BLaER1 treated with 17β-estradiol and CSF1 and Interleukin-3, amounts not matched to agents 10 nM and 100 nM (cell line): ENCODE results near the gene RPL7A.
"Not testable (repeated sequence)": the region's sequence is repeated elsewhere in the genome, so short reads cannot be mapped to it uniquely, and the experiment has no call there.

Experiments
- H3K27ac ChIP-seq, 11 experiments: shearing (Covaris generic); formaldehyde crosslinking; 2 replicates each; pipeline ENCODE4 v1.8.1; 2022
- H3K27me3 ChIP-seq, 11 experiments: shearing (Covaris generic); formaldehyde crosslinking; 2 replicates each; pipeline ENCODE4 v1.8.1; 2022
- H3K36me3 ChIP-seq, 11 experiments: shearing (Covaris generic); formaldehyde crosslinking; 2 replicates each; pipeline ENCODE4 v1.8.1; 2022
- H3K4me1 ChIP-seq, 10 experiments: shearing (Covaris generic); formaldehyde crosslinking; 2 replicates each; pipeline ENCODE4 v1.8.1; 2022
- H3K4me2 ChIP-seq, 11 experiments: shearing (Covaris generic); formaldehyde crosslinking; 2 replicates each; pipeline ENCODE4 v1.8.1; 2022
- H3K4me3 ChIP-seq, 10 experiments: shearing (Covaris generic); formaldehyde crosslinking; 2 replicates each; pipeline ENCODE4 v1.8.1; 2022
- H3K9ac ChIP-seq, 11 experiments: shearing (Covaris generic); formaldehyde crosslinking; 2 replicates each; pipeline ENCODE4 v1.8.1; 2022
- H3K9me3 ChIP-seq, 11 experiments: shearing (Covaris generic); formaldehyde crosslinking; replicated peaks in 1 of 11; 2 replicates each; pipeline ENCODE4 v1.8.1; 2022
- H4K20me1 ChIP-seq, 11 experiments: shearing (Covaris generic); formaldehyde crosslinking; 2 replicates each; pipeline ENCODE4 v1.8.1; 2022
- Cebpa-rat ChIP-seq, 11 experiments: shearing (Covaris generic); IDR thresholded peaks; 2 replicates each; pipeline ENCODE4 v1.8.1; 2022

RPL7A gene

GRCh38 chr9:133371261-133371711 lies 23.3 kb downstream of the RPL7A start:
- peaks cover 82 to 96% (median 93%) of the 10 kb centered on the region in 11 experiments for H4K20me1 ChIP-seq
- no peaks in the 10 kb centered on the region for H3K9me3 ChIP-seq
- H3K27me3 ChIP-seq, result no peaks in the 10 kb centered on the region
- TF ChIP-seq Cebpa-rat (IDR thresholded peaks at IDR 0.05), result no peak
- peaks cover 37 to 64% (median 59%) of the 10 kb centered on the region in 10 experiments for H3K4me1 ChIP-seq
- H3K36me3 ChIP-seq, result peaks cover 66 to 80% (median 77%) of the 10 kb centered on the region in 11 experiments
- no peak overlapping the region for H3K4me3 ChIP-seq
- peak overlapping the region in 4 of 11 experiments; percentile 5 to 19 (median 14); a peak in 1 of 22 replicates for H3K27ac ChIP-seq
- peak overlapping the region in 10 of 11 experiments; percentile 13 to 98 (median 56); a peak in 19 of 22 replicates for H3K9ac ChIP-seq
- H3K4me2 ChIP-seq, result peak overlapping the region; percentile 38 to 99 (median 82)

- H3K36me3 ChIP-seq, result peaks cover 57 to 71% (median 68%) of the 10 kb centered on the region in 11 experiments
- peaks cover 73 to 87% (median 84%) of the 10 kb centered on the region in 11 experiments for H4K20me1 ChIP-seq
- H3K9me3 ChIP-seq, result 0 out of 22 replicates have a peak, but pooled peaks cover 0 to under 1% (median 0%) of the 10 kb centered on the region in 11 experiments
- H3K9ac ChIP-seq, result peak overlapping the region; percentile 2 to 99 (median 58); a peak in 20 of 22 replicates
- H3K4me3 ChIP-seq, result no peak overlapping the region
- H3K27me3 ChIP-seq, result no peaks in the 10 kb centered on the region
- H3K4me1 ChIP-seq, result peaks cover 37 to 73% (median 66%) of the 10 kb centered on the region in 10 experiments
- no peak for TF ChIP-seq Cebpa-rat (IDR thresholded peaks at IDR 0.05)
- peak overlapping the region; percentile 38 to 99 (median 82) for H3K4me2 ChIP-seq
- H3K27ac ChIP-seq, result 0 out of 22 replicates have a peak overlapping the region, but pooled peaks of 3 of the 11 experiments have one; percentile 3 to 19 (median 16)
These were observed 24.1 kb downstream of the RPL7A start for GRCh38 chr9:133372144-133372543.

- H3K4me1 ChIP-seq, result peaks cover 37 to 61% (median 57%) of the 10 kb centered on the region in 10 experiments
- H3K27ac ChIP-seq, result peak overlapping the region; percentile 93 to 99 (median 97)
- H3K9ac ChIP-seq, result peak overlapping the region; percentile 96 to 100 (median 98)
- peak overlapping the region; percentile 66 to 99 (median 86) for H3K4me2 ChIP-seq
- H4K20me1 ChIP-seq, result peaks cover 48 to 62% (median 59%) of the 10 kb centered on the region in 11 experiments
- no peaks in the 10 kb centered on the region for H3K27me3 ChIP-seq
- peaks cover 0 to 14% (median 9%) of the 10 kb centered on the region in 11 experiments; a peak in 15 of 22 replicates for H3K9me3 ChIP-seq
- peak overlapping the region; percentile 91 to 99 (median 96) for H3K4me3 ChIP-seq
- H3K36me3 ChIP-seq, result peaks cover 32 to 46% (median 43%) of the 10 kb centered on the region in 11 experiments
- TF ChIP-seq Cebpa-rat (IDR thresholded peaks at IDR 0.05), result no peak
These were observed 26.6 kb downstream of the RPL7A start for GRCh38 chr9:133374612-133375115.

- Histone ChIP-seq H3K27ac (peak overlapping the region; percentile 93 to 99 (median 97)), H3K36me3 (peaks cover 26 to 40% (median 38%) of the 10 kb centered on the region in 11 experiments), H3K9ac (peak overlapping the region; percentile 96 to 100 (median 98)), H3K4me3 (peak overlapping the region; percentile 91 to 99 (median 96)), H3K4me2 (peak overlapping the region; percentile 66 to 99 (median 86)), H3K9me3 (peaks cover 0 to 14% (median 9%) of the 10 kb centered on the region in 11 experiments; a peak in 15 of 22 replicates), H3K4me1 (peaks cover 37 to 55% (median 51%) of the 10 kb centered on the region in 10 experiments), H3K27me3 (no peaks in the 10 kb centered on the region), H4K20me1 (peaks cover 42 to 56% (median 53%) of the 10 kb centered on the region in 11 experiments)
- no peak for TF ChIP-seq Cebpa-rat (IDR thresholded peaks at IDR 0.05)
These were observed 27.2 kb downstream of the RPL7A start for GRCh38 chr9:133375116-133375723.

GRCh38 chr9:133375724-133376654 lies 28.0 kb downstream of the RPL7A start, which contains the start of the genes STKLD1 and SURF4:
Gene STKLD1, plus strand, starts transcription at chr9:133376366. Its CDS starts 108 bp downstream, at chr9:133376474.
Gene SURF4, minus strand, starts transcription at chr9:133376060. Its CDS starts 91 bp downstream, at chr9:133375969.
- Histone ChIP-seq H3K36me3 (peaks cover 19 to 33% (median 30%) of the 10 kb centered on the region in 11 experiments), H3K9ac (peak within 1 kb of the TSS; percentile 96 to 100 (median 98)), H3K9me3 (peaks cover 0 to 14% (median 9%) of the 10 kb centered on the region in 11 experiments; a peak in 15 of 22 replicates), H4K20me1 (peaks cover 35 to 49% (median 46%) of the 10 kb centered on the region in 11 experiments), H3K4me3 (peak within 1 kb of the TSS; percentile 91 to 99 (median 96)), H3K4me2 (peak within 1 kb of the TSS; percentile 89 to 100 (median 98)), H3K27me3 (no peaks in the 10 kb centered on the region), H3K4me1 (peaks cover 35 to 47% (median 44%) of the 10 kb centered on the region in 10 experiments), H3K27ac (peak within 1 kb of the TSS; percentile 93 to 99 (median 97))
- TF ChIP-seq Cebpa-rat (IDR thresholded peaks at IDR 0.05), result no peak

- H3K27me3 ChIP-seq, H3K27ac ChIP-seq: not testable (repeated sequence)
- Histone ChIP-seq H3K4me3 (0 out of 20 replicates have a peak overlapping the region, but pooled peaks of 2 of the 10 experiments have one; percentile 92 to 94), H4K20me1 (peaks cover 22 to 36% (median 33%) of the 10 kb centered on the region in 11 experiments), H3K4me2 (peak overlapping the region in 10 of 11 experiments; percentile 89 to 100 (median 98); a peak in 13 of 22 replicates), H3K9me3 (peaks cover 0 to 14% (median 9%) of the 10 kb centered on the region in 11 experiments; a peak in 15 of 22 replicates), H3K9ac (peak overlapping the region in 2 of 11 experiments; percentile 97 to 99; a peak in 2 of 22 replicates), H3K36me3 (peaks cover 15 to 20% (median 17%) of the 10 kb centered on the region in 11 experiments), H3K4me1 (peaks cover 22 to 34% (median 31%) of the 10 kb centered on the region in 10 experiments)
These were observed 29.3 kb downstream of the RPL7A start for GRCh38 chr9:133377280-133377679.

- H3K4me3 ChIP-seq, result no peak overlapping the region
- H3K4me2 ChIP-seq, result no peak overlapping the region
- H3K36me3 ChIP-seq, result peaks cover 10 to 15% (median 12%) of the 10 kb centered on the region in 11 experiments
- no peak overlapping the region for H3K27ac ChIP-seq
- TF ChIP-seq Cebpa-rat (IDR thresholded peaks at IDR 0.05), result no peak; a peak in 1 of 22 replicates
- no peak overlapping the region for H3K9ac ChIP-seq
- peaks cover 17 to 30% (median 26%) of the 10 kb centered on the region in 10 experiments for H3K4me1 ChIP-seq
- H3K9me3 ChIP-seq, result peaks cover 0 to 14% (median 9%) of the 10 kb centered on the region in 11 experiments; a peak in 15 of 22 replicates
- peaks cover 17 to 31% (median 28%) of the 10 kb centered on the region in 11 experiments for H4K20me1 ChIP-seq
- H3K27me3 ChIP-seq, result no peaks in the 10 kb centered on the region
These were observed 29.8 kb downstream of the RPL7A start for GRCh38 chr9:133377721-133378216.
